Neural cell (in vitro differentiated cells): ENCODE data around the gene FAM210B. TPM values are rescaled to one million over a fixed set of nuclear protein-coding genes. Genes with fewer than 3 reads are reported as not detected.

ENCODE experiments used
- H2AFZ ChIP-seq: fragments of 200-600, 300-800 bp; sonication (generic), shearing (Covaris generic); 2 replicates; pipeline ENCODE4 v1.6.0; 2014; ENCODE audit warnings: low read depth, mild to moderate bottlenecking, antibody characterized with exemption, low read length, moderate library complexity
- H3F3A ChIP-seq: fragments of 200-600 bp; shearing (Covaris generic); 2 replicates; pipeline ENCODE4 v1.6.1; 2016; ENCODE audit warnings: mild to moderate bottlenecking, moderate library complexity, mixed read lengths, antibody characterized with exemption, low read length; ENCODE audit not compliant: insufficient read depth, poor library complexity, severe bottlenecking
- H3K27ac ChIP-seq: fragments of 200-600, 300-800 bp; sonication (generic), shearing (Covaris generic); 2 replicates; pipeline ENCODE4 v1.5.1; 2014; ENCODE audit warnings: mild to moderate bottlenecking, low read length, moderate library complexity
- H3K27me3 ChIP-seq: fragments of 300-800, 200-600 bp; sonication (generic), shearing (Covaris generic); 2 replicates; pipeline ENCODE4 v1.6.0; 2014; ENCODE audit warnings: mild to moderate bottlenecking, low read depth, low read length, moderate library complexity; ENCODE audit not compliant: insufficient read depth
- H3K36me3 ChIP-seq: fragments of 300-800, 200-600 bp; sonication (generic), shearing (Covaris generic); 2 replicates; pipeline ENCODE4 v1.5.1; 2014; ENCODE audit warnings: mild to moderate bottlenecking, antibody characterized with exemption, low read length, moderate library complexity; ENCODE audit not compliant: insufficient read depth
- H3K4me2 ChIP-seq: fragments of 300-800, 200-600 bp; sonication (generic), shearing (Covaris generic); 2 replicates; pipeline ENCODE4 v1.6.0; 2014; ENCODE audit warnings: mild to moderate bottlenecking, low read length
- H3K4me3 ChIP-seq: fragments of 300-800, 200-600 bp; sonication (generic), shearing (Covaris generic); 2 replicates; pipeline ENCODE4 v1.5.1; 2014; ENCODE audit warnings: mild to moderate bottlenecking, low read length, moderate library complexity
- H3K79me2 ChIP-seq: fragments of 200-600 bp; shearing (Covaris generic); replicated peaks from 2 replicates; pipeline ENCODE4 v1.6.0; 2014; ENCODE audit warnings: mild to moderate bottlenecking, low read length, moderate library complexity; ENCODE audit not compliant: insufficient read depth
- H3K9ac ChIP-seq: fragments of 300-800, 200-600 bp; sonication (generic), shearing (Covaris generic); 2 replicates; pipeline ENCODE4 v1.6.1; 2016; ENCODE audit warnings: mild to moderate bottlenecking, low read length, mixed read lengths
- H3K9me2 ChIP-seq: fragments of 200-600 bp; shearing (Covaris generic); 2 replicates; pipeline ENCODE4 v1.6.1; 2016; ENCODE audit warnings: mild to moderate bottlenecking, low read length, mixed read lengths; ENCODE audit not compliant: insufficient read depth
- H3K9me3 ChIP-seq: fragments of 200-600, 300-800 bp; sonication (generic), shearing (Covaris generic); 2 replicates; pipeline ENCODE4 v1.6.1; 2016; ENCODE audit warnings: mild to moderate bottlenecking, mixed run types, low read length, moderate library complexity, mixed read lengths
- H4K20me1 ChIP-seq: fragments of 200-600 bp; shearing (Covaris generic); 2 replicates; pipeline ENCODE4 v1.6.1; 2016; ENCODE audit warnings: mild to moderate bottlenecking, mixed run types; ENCODE audit not compliant: insufficient read depth
- EP300 ChIP-seq: fragments of 450-650 bp; conservative IDR thresholded peaks from 2 replicates; pipeline ENCODE4 v1.6.1; 2014; ENCODE audit warnings: antibody characterized with exemption, mild to moderate bottlenecking, moderate library complexity; ENCODE audit not compliant: poor library complexity, severe bottlenecking
- EZH2 ChIP-seq: fragments of 200-600, 300-800 bp; shearing (Covaris generic), sonication (generic); IDR thresholded peaks from 2 replicates; pipeline ENCODE4 v1.6.1; 2014; ENCODE audit warnings: antibody characterized with exemption, low read length, borderline replicate concordance, mild to moderate bottlenecking; ENCODE audit not compliant: insufficient read depth, poor library complexity, severe bottlenecking
- MXI1 ChIP-seq: fragments of 450-650 bp; conservative IDR thresholded peaks from 2 replicates; pipeline ENCODE4 v1.6.1; 2014; ENCODE audit warnings: antibody characterized with exemption, mild to moderate bottlenecking; ENCODE audit not compliant: poor library complexity, severe bottlenecking
- POLR2AphosphoS5 ChIP-seq: IDR thresholded peaks from 2 replicates; pipeline ENCODE4 v1.6.1; 2012
- RAD21 ChIP-seq: fragments of 450-650 bp; conservative IDR thresholded peaks from 2 replicates; pipeline ENCODE4 v1.6.1; 2014; ENCODE audit warnings: antibody characterized with exemption, mild to moderate bottlenecking, moderate library complexity
- SMC3 ChIP-seq: fragments of 450-650 bp; conservative IDR thresholded peaks from 2 replicates; pipeline ENCODE4 v1.6.1; 2014; ENCODE audit warnings: antibody characterized with exemption, mild to moderate bottlenecking, moderate library complexity; ENCODE audit not compliant: poor library complexity
- TAF1 ChIP-seq: IDR thresholded peaks from 2 replicates; pipeline ENCODE4 v1.6.1; 2012; ENCODE audit warnings: low read depth
- polyA plus RNA-seq: library from polyadenylated mRNA; depleted of rRNA; stranded (reverse); fragments of >200 nt; gene quantifications from 2 replicates; pipeline ENCODE4 v1.2.3, GENCODE V29; 2014
- TF ChIP-seq, protein P1 (sequence below): IDR thresholded peaks from 2 replicates; pipeline ENCODE4 v1.6.1; 2012; ENCODE audit warnings: borderline replicate concordance
- TF ChIP-seq, protein P2 (sequence below): fragments of 450-650 bp; IDR thresholded peaks from 2 replicates; pipeline ENCODE4 v1.5.1; 2014; ENCODE audit warnings: antibody characterized with exemption, mild to moderate bottlenecking, moderate library complexity; ENCODE audit not compliant: poor library complexity, severe bottlenecking

FAM210B gene
- polyA plus RNA-seq, 1 donor from 2014 or later = 6.6 TPM

- no peak for TF ChIP-seq EP300
- Histone ChIP-seq H3K27ac (no peak overlapping the region), H3K9me2 (no peaks in the 10 kb centered on the region), H2AFZ (no peak overlapping the region), H3K9me3 (no peaks in the 10 kb centered on the region), H3K27me3 (peaks cover 11% of the 10 kb centered on the region), H3K4me3 (no peak overlapping the region), H3K4me2 (no peak overlapping the region), H3F3A (no peaks in the 10 kb centered on the region), H3K9ac (no peak overlapping the region), H3K79me2 (no peaks in the 10 kb centered on the region), H3K36me3 (no peaks in the 10 kb centered on the region), H4K20me1 (no peaks in the 10 kb centered on the region)
These were observed 10.5 kb upstream of the FAM210B start for GRCh38 chr20:56348305-56348693.

DNA sequence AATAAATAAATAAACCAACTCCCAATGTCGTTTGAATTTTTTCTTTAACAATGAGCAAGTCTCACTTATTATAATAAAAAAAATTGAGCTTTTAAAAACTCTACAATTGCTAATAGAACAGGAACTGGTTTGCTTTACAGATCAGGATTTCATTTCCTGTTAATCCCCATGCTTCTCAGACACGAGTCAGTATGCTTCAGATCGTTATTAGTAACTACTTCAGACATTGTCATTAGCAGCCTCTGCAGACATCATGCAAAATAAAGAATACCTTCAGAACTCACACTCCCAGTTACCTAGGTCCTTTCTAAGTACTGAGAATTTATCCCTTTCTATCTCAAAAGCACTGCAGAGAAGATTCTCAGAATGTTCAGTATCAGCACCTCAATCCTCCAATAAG lies 10.0 kb upstream of the FAM210B start:
- no peak overlapping the region for H3K4me2 ChIP-seq
- H3K4me3 ChIP-seq = no peak overlapping the region
- no peaks in the 10 kb centered on the region for H3K9me3 ChIP-seq
- no peak overlapping the region for H2AFZ ChIP-seq
- H3K79me2 ChIP-seq = no peaks in the 10 kb centered on the region
- no peaks in the 10 kb centered on the region for H3F3A ChIP-seq
- TF ChIP-seq EP300 (no peak), EZH2 (no peak), TAF1 (no peak), POLR2AphosphoS5 (no peak), RAD21 (no peak), SMC3 (no peak), MXI1 (no peak)
- TF ChIP-seq, protein P1, sequence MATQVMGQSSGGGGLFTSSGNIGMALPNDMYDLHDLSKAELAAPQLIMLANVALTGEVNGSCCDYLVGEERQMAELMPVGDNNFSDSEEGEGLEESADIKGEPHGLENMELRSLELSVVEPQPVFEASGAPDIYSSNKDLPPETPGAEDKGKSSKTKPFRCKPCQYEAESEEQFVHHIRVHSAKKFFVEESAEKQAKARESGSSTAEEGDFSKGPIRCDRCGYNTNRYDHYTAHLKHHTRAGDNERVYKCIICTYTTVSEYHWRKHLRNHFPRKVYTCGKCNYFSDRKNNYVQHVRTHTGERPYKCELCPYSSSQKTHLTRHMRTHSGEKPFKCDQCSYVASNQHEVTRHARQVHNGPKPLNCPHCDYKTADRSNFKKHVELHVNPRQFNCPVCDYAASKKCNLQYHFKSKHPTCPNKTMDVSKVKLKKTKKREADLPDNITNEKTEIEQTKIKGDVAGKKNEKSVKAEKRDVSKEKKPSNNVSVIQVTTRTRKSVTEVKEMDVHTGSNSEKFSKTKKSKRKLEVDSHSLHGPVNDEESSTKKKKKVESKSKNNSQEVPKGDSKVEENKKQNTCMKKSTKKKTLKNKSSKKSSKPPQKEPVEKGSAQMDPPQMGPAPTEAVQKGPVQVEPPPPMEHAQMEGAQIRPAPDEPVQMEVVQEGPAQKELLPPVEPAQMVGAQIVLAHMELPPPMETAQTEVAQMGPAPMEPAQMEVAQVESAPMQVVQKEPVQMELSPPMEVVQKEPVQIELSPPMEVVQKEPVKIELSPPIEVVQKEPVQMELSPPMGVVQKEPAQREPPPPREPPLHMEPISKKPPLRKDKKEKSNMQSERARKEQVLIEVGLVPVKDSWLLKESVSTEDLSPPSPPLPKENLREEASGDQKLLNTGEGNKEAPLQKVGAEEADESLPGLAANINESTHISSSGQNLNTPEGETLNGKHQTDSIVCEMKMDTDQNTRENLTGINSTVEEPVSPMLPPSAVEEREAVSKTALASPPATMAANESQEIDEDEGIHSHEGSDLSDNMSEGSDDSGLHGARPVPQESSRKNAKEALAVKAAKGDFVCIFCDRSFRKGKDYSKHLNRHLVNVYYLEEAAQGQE = no peak
- TF ChIP-seq, protein P2, sequence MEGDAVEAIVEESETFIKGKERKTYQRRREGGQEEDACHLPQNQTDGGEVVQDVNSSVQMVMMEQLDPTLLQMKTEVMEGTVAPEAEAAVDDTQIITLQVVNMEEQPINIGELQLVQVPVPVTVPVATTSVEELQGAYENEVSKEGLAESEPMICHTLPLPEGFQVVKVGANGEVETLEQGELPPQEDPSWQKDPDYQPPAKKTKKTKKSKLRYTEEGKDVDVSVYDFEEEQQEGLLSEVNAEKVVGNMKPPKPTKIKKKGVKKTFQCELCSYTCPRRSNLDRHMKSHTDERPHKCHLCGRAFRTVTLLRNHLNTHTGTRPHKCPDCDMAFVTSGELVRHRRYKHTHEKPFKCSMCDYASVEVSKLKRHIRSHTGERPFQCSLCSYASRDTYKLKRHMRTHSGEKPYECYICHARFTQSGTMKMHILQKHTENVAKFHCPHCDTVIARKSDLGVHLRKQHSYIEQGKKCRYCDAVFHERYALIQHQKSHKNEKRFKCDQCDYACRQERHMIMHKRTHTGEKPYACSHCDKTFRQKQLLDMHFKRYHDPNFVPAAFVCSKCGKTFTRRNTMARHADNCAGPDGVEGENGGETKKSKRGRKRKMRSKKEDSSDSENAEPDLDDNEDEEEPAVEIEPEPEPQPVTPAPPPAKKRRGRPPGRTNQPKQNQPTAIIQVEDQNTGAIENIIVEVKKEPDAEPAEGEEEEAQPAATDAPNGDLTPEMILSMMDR = no peak
- H3K27me3 ChIP-seq = peaks cover 6% of the 10 kb centered on the region
- H3K9ac ChIP-seq = no peak overlapping the region
- H3K9me2 ChIP-seq = no peaks in the 10 kb centered on the region
- H3K27ac ChIP-seq = no peak overlapping the region
- no peaks in the 10 kb centered on the region for H4K20me1 ChIP-seq
- no peaks in the 10 kb centered on the region for H3K36me3 ChIP-seq

DNA sequence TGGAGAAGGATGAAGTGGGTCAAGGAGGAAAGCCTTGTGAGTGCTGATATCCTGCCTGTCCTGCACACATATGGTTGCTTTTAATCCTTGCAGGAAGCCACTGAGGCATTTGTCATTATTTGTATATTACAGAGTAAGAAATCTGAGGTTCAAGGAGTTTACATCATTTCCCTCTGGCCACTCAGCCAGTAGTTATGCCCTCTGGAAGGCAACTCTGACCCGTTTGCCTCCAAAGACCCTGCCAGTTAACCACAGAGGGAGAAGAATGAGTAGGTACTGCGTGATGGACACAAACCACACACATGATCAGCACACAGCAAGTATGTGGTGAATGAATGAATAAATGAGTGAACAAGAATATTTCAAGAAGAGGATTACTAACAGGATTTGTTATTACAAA lies 7.9 kb upstream of the FAM210B start:
- TF ChIP-seq RAD21 = no peak
- TF ChIP-seq EP300 = no peak
- Histone ChIP-seq H3K27me3 (no peaks in the 10 kb centered on the region), H3K4me3 (no peak overlapping the region), H3K4me2 (no peak overlapping the region), H3K9ac (no peak overlapping the region), H2AFZ (no peak overlapping the region), H3K9me3 (no peaks in the 10 kb centered on the region), H3F3A (no peaks in the 10 kb centered on the region), H3K79me2 (no peaks in the 10 kb centered on the region), H3K9me2 (no peaks in the 10 kb centered on the region), H3K36me3 (no peaks in the 10 kb centered on the region), H3K27ac (no peak overlapping the region), H4K20me1 (no peaks in the 10 kb centered on the region)
